ENCODE results near the gene EMCN.

GRCh38 chr4:100495074-100495473 lies 22.7 kb downstream of the EMCN start:
- no peak for TF ChIP-seq CTCF (conservative IDR thresholded peaks at IDR 0.05; ENCODE audit: low read length)
- TF ChIP-seq EZH2phosphoT487 (IDR thresholded peaks at IDR 0.05; ENCODE audit: borderline replicate concordance), result no peak

Measured in Loucy (cell line).